Body of pancreas (tissue), 4 donors: ENCODE measurements around the gene HEXIM2.

ENCODE experiments used
- POLR2A ChIP-seq, 3 donors: fragments of 450-650 bp; IDR thresholded peaks; one replicate each; pipeline ENCODE4 v1.6.1; 2016; ENCODE audit warnings: antibody characterized with exemption in 3 of 3, mild to moderate bottlenecking in 2 of 3
- TF ChIP-seq, protein P1 (sequence below), 7 experiments: fragments of 450-650 bp in 4 of 7; fragments of 200-600 bp in 3 of 7; sonication (generic) in 3 of 7; IDR thresholded peaks; one replicate each; pipeline ENCODE4 v1.5.1; 2016 to 2019; ENCODE audit warnings: antibody characterized with exemption in 7 of 7

DNA sequence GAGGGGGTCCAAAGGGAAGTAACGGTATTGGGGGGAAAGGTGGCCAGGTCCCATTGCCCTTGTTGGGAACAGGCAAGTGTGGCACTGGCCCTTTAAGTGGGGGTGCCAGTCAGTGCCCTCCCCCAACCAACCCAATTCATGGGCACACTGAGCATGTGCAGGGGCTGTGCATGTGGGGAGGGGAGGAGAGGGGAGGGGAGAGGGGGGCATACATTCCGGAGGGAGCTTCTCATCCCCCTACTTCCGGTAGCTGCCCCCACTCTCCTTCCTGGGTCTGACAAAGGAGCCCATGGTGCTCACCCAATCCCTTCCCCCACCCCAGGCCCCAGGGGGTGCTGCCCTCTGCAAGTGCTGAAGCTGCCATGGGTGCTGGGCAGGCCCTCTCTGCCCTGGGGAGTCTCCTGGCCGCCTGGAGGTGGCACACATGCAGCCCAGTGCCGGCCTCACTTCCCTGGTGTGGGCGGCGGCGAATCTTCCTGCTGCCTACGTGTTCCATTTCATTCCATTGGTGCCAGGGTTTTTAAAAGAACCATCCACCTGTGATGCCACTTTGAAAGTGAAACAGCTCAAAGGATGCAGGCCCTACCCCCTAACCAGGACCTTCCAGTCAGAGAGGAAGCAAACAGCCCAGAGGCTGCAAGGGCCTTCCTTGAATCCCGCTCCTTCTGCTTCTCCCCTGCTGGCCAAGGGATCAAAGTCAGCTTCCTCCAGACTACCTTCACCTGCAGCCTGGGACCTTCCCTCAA is 11.0 kb downstream of the HEXIM2 start:
- peak in 2 of 3 donors; percentile 69 to 71 for TF ChIP-seq POLR2A (IDR thresholded peaks at IDR 0.05)
- TF ChIP-seq, protein P1, sequence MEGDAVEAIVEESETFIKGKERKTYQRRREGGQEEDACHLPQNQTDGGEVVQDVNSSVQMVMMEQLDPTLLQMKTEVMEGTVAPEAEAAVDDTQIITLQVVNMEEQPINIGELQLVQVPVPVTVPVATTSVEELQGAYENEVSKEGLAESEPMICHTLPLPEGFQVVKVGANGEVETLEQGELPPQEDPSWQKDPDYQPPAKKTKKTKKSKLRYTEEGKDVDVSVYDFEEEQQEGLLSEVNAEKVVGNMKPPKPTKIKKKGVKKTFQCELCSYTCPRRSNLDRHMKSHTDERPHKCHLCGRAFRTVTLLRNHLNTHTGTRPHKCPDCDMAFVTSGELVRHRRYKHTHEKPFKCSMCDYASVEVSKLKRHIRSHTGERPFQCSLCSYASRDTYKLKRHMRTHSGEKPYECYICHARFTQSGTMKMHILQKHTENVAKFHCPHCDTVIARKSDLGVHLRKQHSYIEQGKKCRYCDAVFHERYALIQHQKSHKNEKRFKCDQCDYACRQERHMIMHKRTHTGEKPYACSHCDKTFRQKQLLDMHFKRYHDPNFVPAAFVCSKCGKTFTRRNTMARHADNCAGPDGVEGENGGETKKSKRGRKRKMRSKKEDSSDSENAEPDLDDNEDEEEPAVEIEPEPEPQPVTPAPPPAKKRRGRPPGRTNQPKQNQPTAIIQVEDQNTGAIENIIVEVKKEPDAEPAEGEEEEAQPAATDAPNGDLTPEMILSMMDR (IDR thresholded peaks at IDR 0.05) = peak in 3 of 7 experiments; percentile 26 to 35 (median 32)
